MG63 (cell line): ENCODE results near the gene ZNF213. TPM values are rescaled to one million over a fixed set of nuclear protein-coding genes. Genes with fewer than 3 reads are reported as not detected.
"Not testable (repeated sequence)": the region's sequence is repeated elsewhere in the genome, so short reads cannot be mapped to it uniquely, and the experiment has no call there.

ENCODE experiments used
- DNase-seq: peaks from one replicate; pipeline ENCODE4 v3.0.0-alpha.2; 2020
- H3K27me3 ChIP-seq: fragments of 250-450 bp; sonication (Bioruptor Pico); 2 replicates; pipeline ENCODE4 v1.5.1; 2020; ENCODE audit warnings: mild to moderate bottlenecking, moderate library complexity
- H3K36me3 ChIP-seq: fragments of 250-450 bp; sonication (Bioruptor Pico); 2 replicates; pipeline ENCODE4 v1.5.1; 2020; ENCODE audit warnings: mild to moderate bottlenecking, moderate library complexity
- H3K4me3 ChIP-seq: fragments of 250-450 bp; sonication (Bioruptor Pico); 2 replicates; pipeline ENCODE4 v1.5.1; 2020; ENCODE audit warnings: mild to moderate bottlenecking, moderate library complexity
- H3K9me3 ChIP-seq: fragments of 250-450 bp; sonication (Bioruptor Pico); 2 replicates; pipeline ENCODE4 v1.5.1; 2020; ENCODE audit warnings: mild to moderate bottlenecking, moderate library complexity
- total RNA-seq: library from RNA; depleted of rRNA; stranded (reverse); fragments of >200 nt; shearing (Covaris generic); gene quantifications from 2 replicates; pipeline ENCODE4 v1.2.3, GENCODE V29; 2014; ENCODE audit warnings: low replicate concordance

The ZNF213 gene
- total RNA-seq, 1 experiment from 2014 or later: 2.8 TPM

DNA sequence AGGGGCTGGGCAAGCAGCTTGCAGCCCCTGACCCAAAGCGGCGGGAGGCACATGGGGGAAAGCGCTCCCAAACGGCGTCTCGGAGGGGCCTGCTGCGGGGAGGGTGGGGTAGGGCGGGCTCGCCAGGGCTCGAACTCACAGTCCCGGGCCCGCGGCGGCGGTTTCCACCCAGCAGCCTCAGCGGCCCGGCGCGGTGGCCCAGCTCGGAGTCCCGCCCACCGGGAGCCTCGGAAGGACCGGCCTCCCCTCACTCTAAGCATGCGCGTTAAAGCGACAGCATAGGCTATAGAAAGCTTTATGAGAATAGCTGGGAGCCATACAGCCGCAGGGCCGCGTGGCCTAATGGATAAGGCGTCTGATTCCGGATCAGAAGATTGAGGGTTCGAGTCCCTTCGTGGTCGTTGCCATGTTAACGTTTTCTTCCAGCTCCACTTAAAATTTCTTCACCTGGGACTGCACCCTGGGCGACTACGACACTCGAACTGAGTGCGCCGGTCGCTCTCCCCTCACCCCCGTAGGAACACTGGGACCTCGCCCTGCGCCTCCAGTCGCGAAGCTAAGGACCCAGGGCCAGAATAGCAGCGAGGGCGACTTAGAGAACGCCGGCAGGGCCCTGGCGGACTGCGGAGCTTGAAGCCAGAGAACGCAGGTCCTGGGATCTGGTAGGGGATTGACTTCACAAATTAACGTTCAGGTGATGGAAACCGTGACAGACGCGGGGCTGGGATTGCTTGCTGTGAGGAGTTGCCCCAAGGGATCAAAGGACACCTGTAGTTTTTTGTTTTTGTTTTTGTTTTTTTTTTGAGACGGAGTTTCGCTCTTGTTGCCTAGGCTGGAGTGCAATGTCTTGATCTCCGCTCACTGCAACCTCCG is 15.8 kb downstream of the ZNF213 start:
- Histone ChIP-seq H3K9me3 (no peaks in the 10 kb centered on the region), H3K36me3 (no peaks in the 10 kb centered on the region), H3K27me3 (no peaks in the 10 kb centered on the region), H3K4me3 (peak overlapping the region; percentile 65)
- peak; percentile 95 for DNase-seq

DNA sequence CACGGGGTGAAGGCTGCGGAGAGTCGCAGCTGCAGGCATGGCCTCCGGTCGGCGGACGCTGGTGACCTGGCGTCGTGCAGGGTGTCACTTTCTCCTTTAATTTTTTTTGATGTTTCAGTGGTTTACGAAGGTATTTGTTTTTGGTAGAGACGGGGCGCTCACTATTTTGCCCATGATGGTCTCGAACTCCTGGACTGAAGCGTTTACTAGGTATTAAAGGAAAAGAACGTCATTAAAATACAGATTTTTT is 17.1 kb downstream of the ZNF213 start:
- H3K9me3 ChIP-seq: no peaks in the 10 kb centered on the region
- H3K36me3 ChIP-seq: no peaks in the 10 kb centered on the region
- H3K27me3 ChIP-seq: no peaks in the 10 kb centered on the region
- peak overlapping the region; percentile 65 for H3K4me3 ChIP-seq
- DNase-seq: no peak

DNA sequence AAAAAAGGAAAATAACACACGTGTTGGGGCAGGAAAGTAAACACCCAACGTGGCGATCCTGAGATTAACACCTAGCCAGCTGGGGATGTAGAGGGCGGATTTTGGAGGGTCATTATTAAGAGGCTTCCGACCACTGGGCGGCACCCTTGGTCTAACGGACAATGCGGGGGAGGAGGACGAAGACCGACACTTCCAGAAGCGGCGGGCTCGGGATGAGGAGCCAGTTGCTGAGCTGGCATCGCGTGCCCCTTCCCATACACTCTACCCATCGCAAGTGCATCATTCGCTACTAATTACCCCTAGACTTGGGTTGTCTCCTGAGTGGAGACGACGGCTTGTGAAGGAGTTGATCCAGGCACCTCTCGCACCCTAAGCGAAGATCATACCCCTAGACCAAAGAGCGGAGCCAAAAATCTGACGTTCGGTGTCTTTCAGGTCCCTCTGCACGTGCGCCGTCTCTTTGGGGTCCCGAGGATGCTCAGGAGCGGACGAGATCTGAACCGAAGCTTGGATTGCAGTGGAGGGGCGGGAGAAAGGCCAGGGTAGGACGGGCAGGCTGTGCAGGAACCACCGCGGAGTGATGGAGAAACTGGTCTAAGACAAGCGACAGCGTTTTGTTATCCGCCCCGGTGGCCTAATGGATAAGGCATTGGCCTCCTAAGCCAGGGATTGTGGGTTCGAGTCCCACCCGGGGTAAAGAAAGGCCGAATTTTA is 17.6 kb downstream of the ZNF213 start:
- DNase-seq: peak; percentile 91
- H3K9me3 ChIP-seq: no peaks in the 10 kb centered on the region
- H3K4me3 ChIP-seq: peak overlapping the region; percentile 65
- no peaks in the 10 kb centered on the region for H3K27me3 ChIP-seq
- no peaks in the 10 kb centered on the region for H3K36me3 ChIP-seq

DNA sequence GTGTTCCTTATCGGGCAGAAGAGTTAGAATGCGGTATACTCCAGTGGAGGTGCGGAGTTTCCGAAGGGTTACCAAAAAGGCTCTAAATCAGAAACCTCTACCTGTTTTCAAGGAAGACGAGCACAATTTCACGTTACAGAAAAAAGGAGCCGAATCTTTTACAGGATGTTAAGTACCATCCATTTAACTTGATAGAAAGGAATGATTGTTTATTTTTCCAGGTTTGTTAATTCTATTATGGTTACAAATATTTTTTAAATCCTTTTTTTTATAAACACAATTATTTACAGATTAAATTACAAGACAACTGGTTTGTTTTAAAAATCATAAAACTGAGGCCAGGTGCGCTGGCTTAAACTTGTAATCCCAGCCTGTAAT is 18.2 kb downstream of the ZNF213 start:
- H3K4me3 ChIP-seq: no peak overlapping the region; the same call in 1 of the 2 replicates

DNA sequence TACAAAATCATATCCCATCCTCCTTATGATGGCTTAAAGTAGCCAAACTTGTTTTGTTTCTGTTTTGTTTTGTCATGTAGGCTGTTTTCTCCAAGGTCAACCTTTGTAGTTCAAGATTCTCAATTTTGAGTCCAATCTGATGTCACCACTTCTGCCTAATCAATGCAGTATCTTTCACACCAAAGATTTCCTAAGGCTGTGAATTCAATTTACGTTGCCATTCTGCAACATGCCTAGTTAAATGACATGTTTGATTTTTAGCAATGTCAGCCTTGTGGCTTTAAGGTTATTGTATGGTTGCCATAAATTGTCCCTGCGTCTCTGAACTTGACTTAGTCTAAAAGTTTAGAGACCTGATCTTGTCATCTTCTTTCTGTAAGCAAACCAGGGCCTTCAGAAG is 20.4 kb downstream of the ZNF213 start:
- no peak for DNase-seq
- Histone ChIP-seq H3K9me3 (no peaks in the 10 kb centered on the region), H3K4me3 (no peak overlapping the region)

More for the DNA sequence above, 18.2 kb downstream of the ZNF213 start:
- Histone ChIP-seq H3K27me3 (no peaks in the 10 kb centered on the region), H3K36me3 (no peaks in the 10 kb centered on the region), H3K9me3 (no peaks in the 10 kb centered on the region)
- DNase-seq: no peak

DNA sequence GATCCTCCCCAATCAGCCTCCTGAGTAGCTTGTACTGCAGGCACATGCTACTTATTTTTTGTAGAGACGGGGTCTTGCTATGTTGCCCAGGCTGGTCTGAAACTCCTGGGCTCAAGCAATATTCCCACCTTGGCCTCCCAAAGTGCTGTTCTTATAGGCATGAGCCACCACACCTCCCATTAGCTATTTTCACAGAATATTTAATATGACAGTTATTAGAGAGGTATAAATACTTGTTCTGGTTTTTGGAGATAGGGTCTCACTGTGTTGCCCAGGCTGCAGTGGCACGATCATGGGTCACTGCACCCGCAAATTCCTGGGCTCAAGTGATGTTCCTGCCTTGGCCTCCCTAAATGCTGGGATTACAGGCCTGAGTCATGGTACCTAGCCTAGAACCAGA is 21.1 kb downstream of the ZNF213 start:
- no peak for DNase-seq
- Histone ChIP-seq H3K27me3 (no peaks in the 10 kb centered on the region), H3K9me3 (no peaks in the 10 kb centered on the region), H3K36me3 (no peaks in the 10 kb centered on the region), H3K4me3 (no peak overlapping the region)

More for the DNA sequence above, 20.4 kb downstream of the ZNF213 start:
- no peaks in the 10 kb centered on the region for H3K27me3 ChIP-seq
- no peaks in the 10 kb centered on the region for H3K36me3 ChIP-seq

DNA sequence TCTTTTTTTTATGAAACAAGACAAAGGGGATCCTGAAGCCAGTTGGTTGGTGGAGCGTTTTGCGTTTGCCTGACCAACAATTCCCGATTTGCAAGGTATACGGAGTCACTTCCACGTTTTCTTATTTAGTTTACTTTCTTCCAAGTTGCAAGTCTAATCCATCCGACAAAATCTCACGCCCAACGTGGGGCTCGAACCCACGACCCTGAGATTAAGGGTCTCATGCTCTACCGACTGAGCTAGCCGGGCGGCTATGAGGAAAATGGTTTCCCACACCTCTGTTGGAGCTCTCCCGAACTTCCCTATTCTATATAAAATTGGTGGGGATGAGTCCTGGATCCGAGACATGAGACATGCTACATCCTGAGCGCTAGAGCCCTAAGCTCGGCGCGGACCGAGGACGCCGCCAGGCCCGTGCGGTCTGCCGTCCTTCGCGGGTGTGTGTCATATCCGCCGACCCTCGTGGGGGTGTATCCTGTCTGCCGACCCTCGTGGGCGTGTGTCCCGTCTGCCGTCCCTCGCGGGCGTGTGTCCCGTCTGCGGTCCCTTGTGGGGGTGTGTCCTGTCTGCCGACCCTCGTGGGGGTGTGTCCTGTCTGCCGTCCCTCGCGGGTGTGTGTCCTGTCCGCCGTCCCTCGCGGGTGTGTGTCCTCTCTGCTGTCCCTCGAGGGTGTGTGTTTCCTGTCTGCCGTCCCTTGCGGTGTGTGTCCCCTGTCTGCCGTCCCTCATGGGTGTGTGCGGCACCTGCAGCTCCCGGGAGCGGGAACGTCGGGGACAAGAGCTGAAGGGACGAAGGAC is 22.6 kb downstream of the ZNF213 start:
- DNase-seq: peak; percentile 86
- Histone ChIP-seq H3K9me3 (no peaks in the 10 kb centered on the region), H3K4me3 (peak overlapping the region; percentile 65), H3K36me3 (no peaks in the 10 kb centered on the region), H3K27me3 (no peaks in the 10 kb centered on the region)

DNA sequence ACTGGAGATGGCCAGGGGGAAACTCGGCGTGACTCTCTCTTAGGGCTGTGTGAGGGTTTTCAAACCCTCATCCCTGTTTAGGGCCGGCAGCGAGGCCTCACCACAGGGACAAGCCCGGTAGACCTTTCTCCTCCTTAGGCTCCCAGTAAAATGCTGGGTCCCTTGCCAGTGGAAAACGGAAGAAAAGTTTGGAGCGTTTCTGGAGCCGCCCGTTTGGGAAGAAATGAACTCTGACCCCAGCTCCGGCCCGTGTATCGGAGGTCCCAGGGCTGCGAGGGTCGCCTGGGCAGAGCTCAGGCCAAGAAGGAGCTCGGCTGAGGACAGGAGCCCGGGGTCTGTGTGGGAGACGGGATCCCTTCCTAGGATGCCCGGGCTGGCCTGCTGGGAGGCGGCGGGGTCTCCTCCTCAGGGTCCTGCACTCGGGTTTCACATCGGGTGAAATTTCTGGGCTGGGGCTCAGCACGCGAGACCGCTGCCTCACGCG is 23.2 kb downstream of the ZNF213 start:
- Histone ChIP-seq H3K27me3 (no peaks in the 10 kb centered on the region), H3K36me3 (no peaks in the 10 kb centered on the region), H3K4me3 (peak overlapping the region; percentile 65), H3K9me3 (no peaks in the 10 kb centered on the region)
- peak; percentile 44 for DNase-seq

DNA sequence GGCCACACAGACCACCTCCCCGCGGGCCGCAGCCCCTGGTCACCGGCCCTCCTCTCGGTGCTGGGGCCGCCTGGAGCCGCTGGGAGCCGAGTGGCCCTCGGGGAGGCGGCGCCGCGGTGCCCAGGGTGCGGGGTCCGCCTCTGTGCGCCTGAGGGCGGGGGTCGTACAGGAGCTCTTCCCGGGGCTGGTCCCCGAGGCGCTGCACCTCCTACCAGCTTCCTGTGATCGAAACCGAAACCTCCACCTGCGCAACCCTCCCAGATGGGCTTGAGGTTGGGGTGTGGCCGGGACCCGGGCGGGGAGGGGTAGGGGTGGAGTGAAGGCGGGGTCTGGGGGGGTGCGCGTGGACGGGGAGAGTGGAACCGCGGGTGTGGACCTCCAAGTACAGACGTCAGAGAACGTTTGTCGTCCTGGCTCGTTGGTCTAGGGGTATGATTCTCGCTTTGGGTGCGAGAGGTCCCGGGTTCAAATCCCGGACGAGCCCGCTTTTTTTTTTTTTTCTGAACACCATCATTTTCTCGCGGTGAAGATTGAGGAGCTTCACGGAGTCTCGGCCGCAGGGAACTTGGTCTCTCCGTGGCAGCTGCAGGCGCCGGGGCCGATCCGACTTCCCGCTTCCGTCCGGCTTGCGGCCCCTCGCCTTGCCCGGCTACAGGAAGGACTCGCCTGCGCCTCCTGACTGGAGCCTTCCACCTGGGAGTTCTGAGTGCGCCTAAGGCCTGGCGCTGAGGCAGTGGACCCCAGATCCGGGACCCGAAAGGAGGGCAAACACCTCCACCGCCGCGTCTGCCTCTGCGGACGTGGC is 23.9 kb downstream of the ZNF213 start:
- H3K4me3 ChIP-seq: peak overlapping the region; percentile 65
- DNase-seq: peak; percentile 88
- H3K36me3 ChIP-seq: no peaks in the 10 kb centered on the region
- no peaks in the 10 kb centered on the region for H3K27me3 ChIP-seq
- H3K9me3 ChIP-seq: no peaks in the 10 kb centered on the region

DNA sequence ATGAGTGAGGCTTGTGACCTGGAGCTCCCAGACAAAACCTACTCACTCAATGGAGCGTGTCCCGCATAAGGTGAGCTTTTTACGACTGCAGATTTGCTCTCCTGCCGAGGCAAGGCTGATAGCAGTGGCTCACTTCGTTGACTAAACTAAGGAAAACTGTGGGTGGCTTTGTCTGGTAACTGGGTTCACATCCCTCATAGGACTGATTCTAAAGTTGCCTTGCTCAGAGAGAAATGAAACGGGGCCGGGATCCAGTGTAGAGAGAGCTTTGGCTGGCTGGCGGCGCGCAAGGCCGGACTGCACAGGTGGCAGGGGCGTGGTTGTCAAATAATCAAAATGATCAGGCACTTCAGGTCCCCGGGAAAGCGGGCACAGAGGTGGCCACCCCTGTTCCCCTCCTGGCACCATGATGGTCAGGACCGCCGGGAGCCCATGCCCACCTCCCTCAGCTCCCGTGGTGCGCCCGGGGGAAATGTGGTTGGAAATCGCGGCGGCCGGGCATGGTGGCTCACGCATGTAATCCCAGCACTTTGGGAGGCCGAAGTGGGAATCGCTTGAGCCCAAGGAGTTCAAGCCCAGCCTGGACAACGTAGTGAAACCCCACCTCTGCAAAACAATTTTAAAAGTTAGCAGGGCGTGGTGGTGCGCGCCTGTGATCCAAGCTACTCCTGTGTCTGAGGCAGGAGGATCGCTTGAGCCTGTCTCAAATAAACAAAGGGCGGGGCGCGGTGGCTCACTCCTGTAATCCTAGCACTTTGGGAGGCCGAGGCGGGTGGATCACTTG is 26.6 kb downstream of the ZNF213 start:
- DNase-seq: no peak
- Histone ChIP-seq H3K4me3 (no peak overlapping the region), H3K9me3 (no peaks in the 10 kb centered on the region), H3K36me3 (no peaks in the 10 kb centered on the region), H3K27me3 (no peaks in the 10 kb centered on the region)

DNA sequence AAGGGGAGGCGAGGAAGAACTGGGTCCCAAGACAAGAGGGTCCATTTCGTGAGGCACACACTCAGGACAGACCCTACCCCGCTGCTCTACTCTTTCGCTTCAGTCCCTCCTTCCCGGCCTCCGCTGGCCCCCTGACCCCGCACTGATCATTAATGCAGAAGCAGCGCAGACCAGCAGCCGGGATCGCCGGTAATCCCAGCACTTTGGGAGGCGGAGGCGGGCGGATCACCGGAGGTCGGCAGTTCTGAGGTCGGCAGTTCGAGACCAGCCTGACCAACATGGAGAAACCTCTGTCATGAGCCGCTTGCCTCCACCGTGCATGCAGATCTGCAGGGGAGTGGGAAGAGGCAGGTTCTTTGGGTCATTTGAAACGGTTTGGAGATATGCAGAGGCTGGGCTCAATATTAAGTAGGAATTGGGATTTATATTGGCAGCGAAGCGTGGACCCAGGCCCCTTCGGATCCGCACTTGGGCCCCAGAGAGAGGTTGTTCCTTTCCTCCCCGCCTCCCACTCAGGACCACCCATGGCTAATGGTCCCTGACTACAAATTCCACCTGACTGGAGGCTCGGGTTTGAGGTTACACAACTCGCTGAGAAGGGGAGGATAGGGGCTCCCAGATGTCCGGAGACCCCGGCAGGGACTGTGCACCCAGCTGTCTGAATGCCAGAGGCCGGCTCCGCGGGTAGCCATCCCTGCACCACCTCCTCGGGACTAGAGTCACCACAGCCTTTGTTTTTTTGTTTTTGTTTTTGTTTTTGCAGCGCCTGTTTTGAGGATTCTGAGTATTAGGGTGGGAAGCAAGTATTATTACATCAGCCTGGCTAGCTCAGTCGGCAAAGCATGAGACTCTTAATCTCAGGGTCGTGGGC is 29.5 kb downstream of the ZNF213 start:
- no peak for DNase-seq
- Histone ChIP-seq H3K4me3 (no peak overlapping the region), H3K36me3 (no peaks in the 10 kb centered on the region), H3K27me3 (no peaks in the 10 kb centered on the region; the same call in 1 of the 2 replicates), H3K9me3 (no peaks in the 10 kb centered on the region)

DNA sequence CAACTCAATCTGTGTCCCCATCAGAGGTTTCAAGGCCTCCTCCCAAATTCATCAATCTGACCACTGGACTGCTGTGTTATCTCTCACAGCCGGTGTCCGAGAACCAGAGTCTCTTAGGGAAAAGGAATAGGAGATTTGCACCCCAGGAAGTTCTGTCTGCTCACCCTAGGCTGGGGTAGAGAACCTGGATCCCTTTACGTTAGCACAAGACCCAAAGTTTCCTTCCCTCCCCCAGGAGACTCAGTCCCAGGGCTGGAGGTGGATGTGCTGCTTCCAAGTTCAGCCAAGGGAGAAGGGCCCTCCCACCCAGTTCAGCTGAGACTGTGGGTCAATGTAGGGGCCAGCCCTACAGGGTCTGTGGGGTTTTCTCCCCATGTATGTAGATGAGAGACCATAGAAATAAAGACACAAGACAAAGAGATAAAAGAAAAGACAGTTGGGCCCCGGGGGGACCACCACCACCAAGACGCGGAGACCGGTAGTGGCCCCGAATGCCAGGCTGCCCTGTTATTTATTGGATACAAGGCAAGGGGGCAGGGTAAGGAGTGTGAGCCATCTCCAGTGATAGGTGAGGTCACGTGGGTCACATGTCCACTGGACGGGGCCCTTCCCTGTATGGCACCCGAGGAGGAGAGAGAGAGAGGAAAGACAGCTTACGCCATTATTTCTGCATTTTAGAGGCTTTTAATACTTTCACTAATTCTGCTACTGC is 30.4 kb downstream of the ZNF213 start:
- peaks cover 8% of the 10 kb centered on the region for H3K27me3 ChIP-seq
- no peak overlapping the region for H3K4me3 ChIP-seq
- no peak for DNase-seq
- no peaks in the 10 kb centered on the region for H3K36me3 ChIP-seq
- no peaks in the 10 kb centered on the region for H3K9me3 ChIP-seq

DNA sequence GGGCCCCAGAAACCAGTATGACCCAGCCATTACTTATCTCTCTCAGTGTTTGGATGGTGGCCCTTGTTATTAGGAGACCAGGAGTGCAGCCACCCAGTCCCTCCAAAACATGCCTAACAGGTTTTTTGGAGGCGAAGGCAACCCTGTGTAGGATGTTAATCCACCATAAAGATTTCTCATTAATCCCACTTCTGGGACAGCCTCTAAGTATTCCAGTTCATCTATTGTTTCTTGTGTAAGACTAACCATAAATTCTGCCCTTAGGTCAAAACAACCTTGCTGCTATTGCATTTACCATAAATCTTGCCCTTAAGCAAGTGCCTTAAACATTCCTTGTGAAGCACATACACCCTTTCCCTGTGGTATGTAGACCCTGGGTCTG is 31.7 kb downstream of the ZNF213 start:
- no peak for DNase-seq
- no peak overlapping the region for H3K4me3 ChIP-seq
- H3K9me3 ChIP-seq: no peaks in the 10 kb centered on the region
- no peaks in the 10 kb centered on the region for H3K36me3 ChIP-seq
- peaks cover 16% of the 10 kb centered on the region for H3K27me3 ChIP-seq

DNA sequence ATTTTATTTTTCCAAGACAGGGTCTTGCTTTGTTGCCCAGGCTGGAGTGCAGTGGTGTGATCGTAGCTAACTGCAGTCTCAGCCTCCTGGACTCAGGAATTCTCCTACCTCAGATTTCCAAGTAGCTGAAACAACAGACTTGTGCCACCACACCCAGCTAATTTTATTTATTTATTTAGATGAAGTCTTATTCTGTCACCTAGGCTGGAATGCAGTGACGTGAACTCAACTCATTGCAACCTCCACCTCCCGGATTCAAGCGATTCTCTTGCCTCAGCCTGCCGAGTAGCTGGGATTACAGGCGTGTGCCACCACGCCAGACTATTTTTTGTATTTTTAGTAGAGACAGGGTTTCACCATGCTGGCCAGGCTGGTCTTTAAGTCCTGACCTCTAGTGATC is 33.9 kb downstream of the ZNF213 start:
- not testable (repeated sequence) for H3K36me3 ChIP-seq, H3K4me3 ChIP-seq, H3K9me3 ChIP-seq, DNase-seq
- H3K27me3 ChIP-seq: peaks cover 18% of the 10 kb centered on the region
